HG02840 (cell line): Measurements from ENCODE around the gene RAN.
A peak's percentile ranks its signal among the peaks of the same experiment; 100 is the strongest.
"Not testable (repeated sequence)": the region's sequence is repeated elsewhere in the genome, so short reads cannot be mapped to it uniquely, and the experiment has no call there.

ENCODE experiments used
- ATAC-seq: cut with Tn5 transposase; IDR thresholded peaks from one replicate; pipeline ENCODE4 v1.9.1; 2021; ENCODE audit warnings: mild to moderate bottlenecking, moderate library complexity, moderate number of reproducible peaks; ENCODE audit not compliant: unreplicated experiment, low FRiP score

The RAN gene

DNA sequence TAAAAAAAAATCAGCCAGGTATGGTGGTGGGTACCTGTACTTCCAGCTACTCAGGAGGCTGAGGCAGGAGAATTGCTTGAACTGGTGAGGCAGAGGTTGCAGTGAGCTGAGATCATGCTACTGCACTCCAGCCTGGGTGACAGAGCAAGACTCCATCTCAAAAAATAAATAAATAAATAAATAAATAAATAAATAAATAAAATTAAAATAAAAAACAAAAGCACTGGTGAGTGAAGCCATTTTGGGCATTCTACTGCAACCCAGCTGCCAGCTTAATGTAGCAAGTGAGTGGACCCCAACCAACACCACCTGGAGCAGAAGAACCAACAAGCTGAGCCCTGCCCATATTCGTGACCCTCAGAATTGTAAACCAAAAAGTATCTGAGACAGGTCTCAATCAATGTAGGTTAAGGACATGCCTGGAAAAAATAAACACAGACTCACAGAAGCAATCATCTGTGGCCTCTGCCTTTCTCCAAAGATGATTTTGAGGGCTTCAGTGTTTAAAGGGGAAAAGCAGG lies 23.0 kb upstream of the RAN start:
- not testable (repeated sequence) for ATAC-seq

DNA sequence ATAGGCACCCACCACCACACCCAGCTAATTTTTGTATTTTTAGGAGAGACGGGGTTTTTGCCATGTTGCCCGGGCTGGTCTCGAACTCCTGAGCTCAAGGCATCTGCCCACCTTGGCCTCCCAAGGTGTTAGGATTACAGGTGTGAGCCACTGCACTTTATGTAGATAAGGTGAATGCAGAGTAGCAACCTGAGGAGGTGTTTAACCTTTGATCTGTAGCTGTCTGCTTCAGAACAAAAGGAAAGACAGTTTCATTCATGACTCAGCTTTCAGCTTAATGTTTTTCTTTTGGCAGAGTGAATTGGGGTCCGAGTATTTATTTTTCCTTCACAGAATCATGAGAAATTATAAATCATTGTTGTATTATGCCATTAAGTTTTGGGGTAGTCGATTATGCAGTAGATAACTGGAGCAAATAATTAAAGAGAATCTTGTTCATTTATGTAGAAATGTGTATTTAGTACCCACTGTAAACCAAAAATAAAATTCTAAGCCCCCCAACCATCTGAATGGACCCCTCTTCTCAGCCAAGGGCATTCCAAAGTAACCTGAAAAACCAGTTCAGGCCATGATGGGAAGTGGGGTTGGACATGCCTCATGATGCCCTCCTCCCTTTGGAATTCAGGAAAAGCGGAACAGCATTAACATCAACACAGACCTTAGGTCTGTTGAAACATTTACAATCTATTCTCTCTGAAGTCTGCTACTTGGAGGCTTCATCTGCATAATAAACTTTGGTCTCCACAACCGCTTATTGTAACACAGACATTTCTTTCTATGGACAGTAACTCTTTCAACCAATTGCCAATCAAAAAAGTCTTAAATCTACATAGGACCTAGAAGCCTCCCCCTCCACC lies 22.1 kb upstream of the RAN start:
- ATAC-seq = no peak

DNA sequence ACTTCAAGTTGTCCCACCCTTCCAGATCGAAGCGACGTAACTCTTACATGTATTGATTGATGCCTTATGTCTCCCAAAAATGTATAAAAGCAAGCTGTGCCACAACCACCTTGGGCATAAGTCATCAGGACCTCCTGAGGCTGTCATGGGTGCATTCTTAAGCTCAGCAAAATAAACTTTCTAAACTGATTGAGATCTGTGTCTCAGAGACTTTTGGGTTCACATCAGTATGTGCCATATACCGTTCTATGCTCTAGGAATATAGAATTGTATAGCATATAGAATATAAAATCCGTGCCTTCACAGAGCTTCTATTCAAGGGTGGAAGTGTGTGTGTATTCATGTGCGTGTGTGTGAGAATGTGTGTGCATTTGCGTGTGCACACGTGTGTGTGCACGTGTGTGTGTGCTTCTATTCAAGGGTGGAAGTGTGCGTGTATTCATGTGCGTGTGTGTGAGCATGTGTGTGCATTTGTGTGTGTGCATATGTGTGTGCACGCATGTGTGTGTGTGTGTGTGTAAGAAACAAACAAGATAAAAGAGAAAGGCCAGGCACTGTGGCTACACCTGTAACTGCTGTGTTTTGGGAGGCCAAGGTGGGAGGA lies 21.3 kb upstream of the RAN start:
- ATAC-seq = no peak

DNA sequence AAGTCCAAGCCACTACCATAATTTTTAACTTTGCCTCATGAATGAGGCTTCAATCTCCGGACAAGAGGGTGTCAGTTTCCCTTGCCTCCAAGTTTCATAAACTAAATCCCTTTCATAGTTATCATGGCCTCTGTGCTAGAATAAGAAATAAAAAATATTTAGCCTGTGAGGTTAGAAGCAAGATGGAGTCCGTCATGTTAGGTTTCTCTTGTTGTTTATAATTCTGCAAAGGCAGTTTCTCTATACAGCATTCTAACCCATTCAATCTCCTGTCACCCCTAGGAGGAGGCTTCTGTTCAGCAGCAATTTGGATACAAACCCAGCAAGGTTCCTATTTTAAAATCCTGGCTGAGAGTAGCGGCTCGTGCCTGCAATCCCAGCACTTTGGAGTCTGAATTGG lies 15.8 kb upstream of the RAN start:
- ATAC-seq = no peak

DNA sequence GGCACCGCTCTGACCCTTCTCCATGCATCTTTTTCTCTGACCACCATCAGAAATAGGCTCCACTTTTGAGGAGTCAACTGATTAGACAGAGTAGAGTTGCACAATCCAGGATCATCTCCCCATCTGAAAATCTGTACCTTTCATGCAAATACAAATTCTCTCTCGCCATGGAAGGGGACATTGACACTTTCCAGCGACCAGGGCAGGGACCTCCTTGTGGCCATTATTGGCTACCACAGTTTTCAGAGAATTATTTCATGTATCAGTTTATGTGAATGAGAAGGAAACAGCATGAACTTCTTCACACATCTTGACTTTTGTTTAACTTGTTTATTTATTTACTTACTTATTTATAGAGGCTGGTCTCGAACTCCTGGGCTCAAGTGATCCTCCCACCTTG lies 13.8 kb upstream of the RAN start:
- ATAC-seq = no peak

DNA sequence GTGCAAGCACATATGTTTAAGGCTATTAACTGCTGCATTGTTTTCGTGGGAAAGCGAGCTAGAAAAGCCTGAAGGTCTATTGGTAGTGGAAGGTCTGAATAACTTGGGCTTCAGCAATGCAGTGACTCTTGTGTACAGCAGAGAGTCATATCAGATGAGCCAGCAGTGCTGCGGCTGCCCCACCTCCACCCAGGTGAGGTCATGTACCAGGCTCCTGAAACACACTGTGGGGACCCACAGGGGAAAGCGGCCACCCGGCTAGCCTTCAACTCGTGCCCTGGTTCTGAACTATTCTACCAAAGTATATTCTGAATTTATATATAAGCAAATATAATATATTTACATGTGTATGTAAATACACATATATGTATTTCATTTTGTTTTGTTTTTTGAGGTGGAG lies 12.7 kb upstream of the RAN start:
- no peak for ATAC-seq

DNA sequence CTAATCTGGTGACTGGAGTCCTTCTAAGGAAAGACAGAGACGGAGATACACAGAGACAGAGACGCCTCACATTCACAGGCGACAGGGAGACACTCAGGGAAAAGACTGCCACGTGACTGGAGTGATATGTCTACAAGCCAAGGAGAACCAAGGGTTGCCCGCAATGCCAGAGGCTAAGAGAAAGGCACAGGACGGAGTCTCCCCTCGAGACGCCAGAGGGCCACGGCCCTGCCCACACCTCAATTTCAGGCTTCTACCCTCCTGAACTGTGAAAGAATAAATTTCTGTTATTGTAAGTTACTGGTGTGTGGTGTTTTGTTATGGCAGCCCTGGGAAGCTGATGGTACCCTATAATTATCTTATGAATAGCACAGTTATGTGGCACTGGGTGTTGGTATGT lies 11.6 kb upstream of the RAN start:
- ATAC-seq = no peak

DNA sequence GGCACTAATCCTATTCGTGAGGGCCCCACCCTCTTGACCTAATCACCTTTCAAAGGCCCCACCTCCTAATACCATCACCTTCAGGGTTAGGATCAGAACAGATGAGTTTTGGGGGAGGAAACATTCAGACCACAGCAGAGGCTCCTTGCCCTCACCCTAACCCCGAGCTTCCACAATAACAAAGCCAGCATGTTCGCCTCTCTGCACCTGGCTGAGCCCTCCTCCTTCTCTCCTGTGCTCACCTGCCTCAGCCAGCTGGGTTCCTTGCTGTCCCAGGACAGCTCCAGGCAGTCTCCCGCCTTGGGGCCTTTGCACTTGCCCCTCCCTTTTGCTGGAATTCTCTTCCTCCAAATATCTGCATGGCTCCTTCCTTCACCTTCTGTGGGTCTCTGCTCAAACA lies 9.7 kb upstream of the RAN start:
- ATAC-seq = no peak

DNA sequence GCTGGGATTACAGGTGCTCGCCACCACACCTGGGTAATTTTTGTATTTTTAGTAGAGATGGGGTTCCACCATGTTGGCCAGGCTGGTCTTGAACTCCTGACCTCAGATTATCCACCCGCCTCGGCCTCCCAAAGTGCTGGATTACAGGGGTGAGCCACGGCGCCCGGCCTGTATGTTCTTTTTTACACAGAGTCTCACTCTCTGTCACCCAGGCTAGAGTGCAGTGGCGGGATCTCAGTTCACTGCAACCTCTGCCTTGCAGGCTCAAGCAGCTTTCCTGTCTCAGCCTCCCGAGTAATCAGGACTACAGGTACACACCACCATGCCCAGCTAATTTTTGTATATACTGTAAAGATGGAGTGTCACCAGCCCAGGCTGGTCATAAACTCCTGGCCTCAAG lies 9.1 kb upstream of the RAN start:
- ATAC-seq = not testable (repeated sequence)

DNA sequence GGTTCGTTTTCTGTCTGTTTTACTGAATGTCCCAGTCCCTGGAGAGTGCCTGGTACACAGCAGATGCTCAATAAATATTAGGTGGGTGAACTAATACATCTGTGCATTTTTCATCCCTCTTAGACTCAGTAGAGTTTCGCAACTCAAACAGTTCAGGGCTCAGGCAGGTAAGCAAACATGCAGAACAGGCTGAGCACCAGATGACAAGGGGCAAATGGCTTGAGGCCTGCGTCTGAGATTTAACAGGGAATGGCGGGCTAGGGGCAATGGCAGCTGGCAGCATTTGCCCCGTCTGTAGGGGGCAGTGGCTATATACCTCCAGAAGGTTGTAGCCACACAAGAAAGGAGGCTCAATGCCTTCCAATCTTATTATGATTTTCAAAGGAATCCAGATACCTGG lies 8.6 kb upstream of the RAN start:
- ATAC-seq = no peak

DNA sequence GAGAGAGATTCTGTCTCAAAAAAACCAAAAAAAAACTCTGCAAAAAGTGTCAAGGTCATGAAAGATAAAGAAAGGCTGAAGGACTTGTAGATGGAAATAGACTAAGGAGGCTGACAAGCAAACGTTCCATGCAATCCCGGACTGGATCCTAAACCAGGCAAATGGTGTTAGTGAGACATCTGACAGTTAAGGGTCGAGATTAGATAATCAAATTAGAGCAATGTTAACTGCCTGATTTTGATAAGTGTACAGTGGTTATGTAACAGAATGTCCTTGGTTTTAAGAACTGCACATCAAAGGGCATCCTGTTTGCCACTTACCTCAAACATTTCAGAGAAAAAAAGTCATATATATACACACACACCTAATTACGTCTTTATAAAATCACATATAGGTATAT lies 3.5 kb upstream of the RAN start:
- no peak for ATAC-seq

DNA sequence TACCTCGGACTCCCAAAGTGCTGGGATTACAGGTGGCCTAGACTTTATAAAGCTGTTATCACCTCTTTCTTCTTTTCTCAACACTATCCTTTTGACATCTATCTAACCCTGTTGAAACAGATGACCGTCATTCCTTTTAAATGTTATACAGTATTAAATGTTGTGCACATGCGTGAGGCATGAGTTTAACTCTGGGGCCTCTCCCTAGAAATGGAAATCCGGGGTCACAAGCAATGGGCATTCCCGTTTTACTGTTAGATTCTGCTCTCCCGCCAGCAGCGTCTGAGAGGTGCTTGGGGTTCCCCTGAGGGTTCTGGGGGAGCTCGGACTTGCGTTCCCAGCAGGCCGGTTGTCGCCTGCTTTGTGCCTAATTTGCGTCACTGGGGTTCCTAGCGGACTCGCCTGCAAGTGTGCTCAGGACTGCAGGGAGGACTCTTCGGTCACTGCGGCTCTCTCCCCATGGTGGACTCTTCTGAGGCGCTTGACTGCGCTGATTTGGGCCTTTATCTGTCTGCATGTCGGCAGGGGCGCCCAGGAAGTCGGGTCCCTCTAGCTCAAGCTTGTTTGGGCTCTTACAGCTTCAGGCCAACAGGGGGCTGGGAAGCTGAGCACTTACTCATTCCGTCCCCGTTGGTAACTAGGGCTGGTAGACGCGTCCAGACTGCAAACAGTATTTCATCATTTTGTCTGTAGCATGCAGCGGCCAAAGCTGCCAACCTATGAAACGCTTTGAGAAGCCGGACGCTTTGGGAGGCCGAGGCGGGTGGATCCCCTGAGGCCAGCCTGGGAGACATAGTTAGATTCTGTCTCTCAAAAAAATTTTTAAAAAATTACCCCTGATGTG lies 1.2 kb upstream of the RAN start:
- peak; percentile 41 for ATAC-seq

DNA sequence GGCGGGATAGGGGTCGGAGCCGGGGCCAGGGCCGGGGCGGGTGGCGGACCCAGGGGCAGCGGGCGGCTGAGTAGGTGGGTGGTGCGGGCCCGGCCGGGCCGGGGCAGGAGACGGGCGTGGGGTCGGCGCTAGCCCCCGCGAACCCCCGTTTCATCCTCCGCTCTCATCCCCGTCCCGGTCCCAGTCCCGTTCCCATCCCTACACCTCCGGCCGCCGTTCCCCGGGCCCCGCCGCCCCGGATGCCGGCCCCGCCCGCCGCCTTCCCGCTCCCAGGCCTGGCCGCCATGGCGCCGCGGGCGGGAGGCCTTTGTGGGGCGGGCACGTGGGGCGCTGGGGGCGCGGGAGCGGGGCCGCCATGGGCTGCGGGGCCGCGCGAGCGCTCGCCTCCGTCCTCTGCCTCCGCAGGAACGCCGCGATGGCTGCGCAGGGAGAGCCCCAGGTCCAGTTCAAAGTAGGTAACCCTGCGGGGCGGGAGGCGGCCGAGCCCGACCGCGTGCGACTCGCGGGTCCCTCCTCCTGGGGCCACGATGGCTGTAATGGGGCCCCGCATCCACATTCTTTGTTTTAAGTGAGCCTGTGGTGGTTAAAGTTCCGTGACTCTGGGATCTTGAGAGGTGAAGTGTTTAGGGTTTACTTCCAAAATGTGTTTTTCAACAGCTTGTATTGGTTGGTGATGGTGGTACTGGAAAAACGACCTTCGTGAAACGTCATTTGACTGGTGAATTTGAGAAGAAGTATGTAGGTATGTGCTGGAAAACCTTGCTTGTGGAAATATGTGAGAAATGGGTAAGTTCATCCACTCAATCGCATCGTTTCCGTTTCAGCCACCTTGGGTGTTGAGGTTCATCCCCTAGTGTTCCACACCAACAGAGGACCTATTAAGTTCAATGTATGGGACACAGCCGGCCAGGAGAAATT lies 572 bp downstream of the RAN start:
- ATAC-seq = peak; percentile 38

DNA sequence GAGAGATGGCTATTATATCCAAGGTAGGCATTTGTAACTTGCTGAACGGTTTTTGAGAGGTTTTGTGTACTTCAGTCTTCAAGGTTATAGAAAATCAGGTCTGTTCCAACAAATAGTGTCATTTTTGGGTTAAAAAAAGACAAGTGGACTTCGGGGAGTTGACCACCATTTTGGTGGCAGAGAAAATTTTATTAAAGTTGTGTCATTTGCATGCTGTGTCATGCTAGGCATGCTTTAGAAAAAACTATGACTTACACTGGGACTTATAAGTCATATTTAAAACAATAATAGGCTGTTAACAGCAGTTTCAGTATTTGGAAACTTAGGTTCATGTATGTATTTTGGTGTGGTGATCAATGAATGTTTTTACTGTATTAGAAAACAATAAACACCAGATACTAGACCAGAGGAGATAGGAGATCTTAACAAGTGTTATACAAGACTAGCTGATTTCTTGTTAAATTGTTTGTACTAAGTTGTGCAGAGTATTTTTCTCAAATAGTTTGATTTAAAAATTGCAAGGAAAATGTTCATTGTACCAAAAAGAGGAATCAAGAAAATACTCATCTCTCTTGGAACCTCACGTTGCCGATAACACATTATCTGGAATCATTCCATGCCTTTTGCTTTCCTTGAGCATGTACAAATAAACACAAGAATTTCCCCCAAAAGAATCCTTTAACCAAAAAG lies 1.4 kb downstream of the RAN start:
- no peak for ATAC-seq

DNA sequence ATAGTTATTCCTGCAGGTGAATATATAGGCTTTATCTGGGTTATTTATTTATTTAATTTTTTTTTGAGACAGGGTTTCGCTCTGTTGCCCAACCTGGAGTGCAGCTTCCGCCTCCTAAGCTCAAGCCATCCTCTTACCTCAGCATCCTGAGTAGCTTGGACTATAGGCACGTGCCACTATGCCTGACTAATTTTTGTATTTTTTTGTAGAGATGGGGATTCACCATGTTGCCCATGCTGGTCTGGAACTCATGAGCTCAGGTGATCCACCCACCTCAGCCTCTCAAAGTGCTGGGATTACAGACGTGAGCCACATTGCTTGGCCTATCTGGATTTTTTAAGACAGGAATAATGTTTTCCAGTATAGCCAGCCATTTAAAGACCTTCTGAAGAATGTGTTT lies 2.0 kb downstream of the RAN start:
- no peak for ATAC-seq

DNA sequence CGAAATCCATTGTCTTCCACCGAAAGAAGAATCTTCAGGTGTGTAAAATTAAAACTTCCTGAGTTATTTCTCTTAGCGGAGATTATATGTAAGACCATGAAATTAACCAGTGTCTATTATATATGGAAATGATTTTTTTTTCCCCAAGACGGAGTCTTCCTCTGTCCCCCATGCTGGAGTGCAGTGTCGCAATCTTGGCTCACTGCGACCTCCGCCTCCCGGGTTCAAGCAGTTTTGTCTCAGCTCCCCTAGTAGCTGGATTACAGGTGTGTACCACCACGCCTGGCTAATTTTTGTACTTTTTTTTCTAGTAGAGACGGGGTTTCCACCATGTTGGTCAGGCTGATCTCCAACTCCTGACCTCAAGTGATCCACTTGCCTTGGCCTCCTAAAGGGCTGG lies 2.8 kb downstream of the RAN start:
- no peak for ATAC-seq

DNA sequence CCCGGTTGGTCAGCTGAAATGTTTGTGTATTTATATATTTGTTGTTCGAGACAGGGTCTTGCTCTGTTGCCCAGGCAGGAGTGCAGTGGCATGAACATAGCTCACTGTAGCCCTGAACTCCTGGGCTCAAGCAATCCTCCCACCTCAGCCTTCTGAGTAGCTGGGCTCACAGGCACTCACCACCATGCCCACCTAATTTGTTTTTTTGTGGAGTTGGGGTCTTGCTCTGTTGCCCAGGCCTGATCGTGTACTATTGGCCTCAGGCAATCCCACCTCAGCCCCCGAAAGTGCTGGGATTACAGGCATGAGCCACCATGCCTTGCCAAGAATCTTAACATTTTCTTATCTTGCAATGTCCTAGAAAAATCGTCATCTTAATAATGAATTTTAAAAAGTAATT lies 3.3 kb downstream of the RAN start:
- no peak for ATAC-seq

DNA sequence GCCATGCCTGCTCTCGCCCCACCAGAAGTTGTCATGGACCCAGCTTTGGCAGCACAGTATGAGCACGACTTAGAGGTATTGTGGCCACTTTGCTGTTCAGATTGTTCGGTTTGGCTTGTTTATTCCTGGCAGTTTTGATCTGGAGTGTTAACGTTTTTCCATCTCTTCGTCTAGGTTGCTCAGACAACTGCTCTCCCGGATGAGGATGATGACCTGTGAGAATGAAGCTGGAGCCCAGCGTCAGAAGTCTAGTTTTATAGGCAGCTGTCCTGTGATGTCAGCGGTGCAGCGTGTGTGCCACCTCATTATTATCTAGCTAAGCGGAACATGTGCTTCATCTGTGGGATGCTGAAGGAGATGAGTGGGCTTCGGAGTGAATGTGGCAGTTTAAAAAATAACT lies 3.8 kb downstream of the RAN start:
- not testable (repeated sequence) for ATAC-seq

DNA sequence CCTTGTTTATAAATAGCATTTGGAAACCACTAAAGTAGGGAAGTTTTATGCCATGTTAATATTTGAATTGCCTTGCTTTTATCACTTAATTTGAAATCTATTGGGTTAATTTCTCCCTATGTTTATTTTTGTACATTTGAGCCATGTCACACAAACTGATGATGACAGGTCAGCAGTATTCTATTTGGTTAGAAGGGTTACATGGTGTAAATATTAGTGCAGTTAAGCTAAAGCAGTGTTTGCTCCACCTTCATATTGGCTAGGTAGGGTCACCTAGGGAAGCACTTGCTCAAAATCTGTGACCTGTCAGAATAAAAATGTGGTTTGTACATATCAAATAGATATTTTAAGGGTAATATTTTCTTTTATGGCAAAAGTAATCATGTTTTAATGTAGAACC lies 4.4 kb downstream of the RAN start:
- no peak for ATAC-seq

DNA sequence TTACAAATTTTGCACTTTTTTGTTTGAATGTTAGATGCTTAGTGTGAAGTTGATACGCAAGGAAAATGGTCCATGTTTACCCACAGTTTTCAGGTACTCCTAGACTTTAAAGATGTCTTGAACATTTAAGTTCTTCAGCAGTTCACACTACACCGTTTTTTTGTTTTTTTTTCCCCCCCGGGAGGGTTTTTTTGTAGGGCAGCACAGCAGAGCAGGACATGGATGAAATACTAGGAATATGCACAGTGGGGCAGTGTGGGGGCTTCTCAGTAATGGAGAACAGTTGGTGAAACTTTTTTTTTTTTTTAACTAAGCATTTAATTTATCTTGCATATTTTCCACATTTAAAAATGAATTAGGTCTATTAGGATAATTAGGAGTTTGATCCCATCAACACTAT lies 4.9 kb downstream of the RAN start:
- no peak for ATAC-seq
